ENCODE measurements around the gene ARHGAP15.

ARHGAP15 gene

DNA sequence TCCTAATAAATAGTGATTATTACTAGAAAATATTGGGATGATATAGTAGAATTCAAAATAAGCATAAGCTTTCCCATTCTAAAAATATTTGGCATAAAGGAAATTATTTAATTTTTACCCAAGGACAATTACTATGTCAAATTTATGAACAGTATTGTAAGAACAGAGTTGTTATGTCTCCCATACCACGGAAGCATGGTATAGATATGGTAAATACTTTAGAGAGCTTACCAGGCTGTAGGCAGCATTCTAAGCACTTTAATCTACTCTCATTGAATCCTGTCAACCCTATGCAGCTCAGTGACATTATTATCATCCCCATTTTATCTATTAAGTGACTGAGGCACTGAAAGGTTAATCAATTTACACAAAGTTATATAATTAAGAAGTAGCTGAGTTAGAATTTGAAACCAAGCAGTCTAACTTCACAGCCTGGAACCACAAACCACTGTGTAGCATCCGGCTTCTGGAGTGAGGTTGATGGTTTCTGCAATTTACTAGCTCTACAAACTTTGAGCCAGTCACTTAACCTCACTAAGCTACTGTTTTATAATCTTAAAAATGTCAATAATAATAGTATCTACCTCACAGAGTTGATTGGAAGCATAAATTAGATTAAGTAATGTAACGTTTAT lies 323.7 kb downstream of the ARHGAP15 start:
- DNase-seq (ENCODE audit: low read depth) = no peak

DNA sequence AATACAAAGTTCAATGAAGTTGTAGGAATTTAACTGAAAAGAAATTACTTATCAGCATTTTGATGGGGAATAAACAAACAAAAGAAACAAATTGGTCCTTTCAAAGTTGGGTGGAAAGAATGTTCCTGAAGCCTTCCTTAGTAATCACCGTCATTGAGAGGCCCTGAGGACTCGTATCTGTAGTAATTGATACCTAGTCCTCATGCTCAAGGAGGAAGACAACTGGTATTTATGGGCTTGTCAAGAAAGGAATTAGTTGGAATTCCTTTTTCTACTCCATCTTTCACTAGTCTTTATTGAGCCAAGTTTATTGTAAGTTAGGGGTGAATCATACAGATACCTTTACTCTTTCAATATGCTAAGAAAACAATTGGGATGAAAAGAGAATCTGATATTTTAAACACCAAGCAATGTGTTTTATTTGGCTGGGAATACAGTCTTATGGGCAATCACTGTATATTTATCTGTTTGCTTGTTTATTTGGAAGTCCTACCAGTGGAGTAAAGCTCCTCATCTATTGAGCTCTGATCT lies 324.8 kb downstream of the ARHGAP15 start:
- DNase-seq (ENCODE audit: low read depth) = no peak

DNA sequence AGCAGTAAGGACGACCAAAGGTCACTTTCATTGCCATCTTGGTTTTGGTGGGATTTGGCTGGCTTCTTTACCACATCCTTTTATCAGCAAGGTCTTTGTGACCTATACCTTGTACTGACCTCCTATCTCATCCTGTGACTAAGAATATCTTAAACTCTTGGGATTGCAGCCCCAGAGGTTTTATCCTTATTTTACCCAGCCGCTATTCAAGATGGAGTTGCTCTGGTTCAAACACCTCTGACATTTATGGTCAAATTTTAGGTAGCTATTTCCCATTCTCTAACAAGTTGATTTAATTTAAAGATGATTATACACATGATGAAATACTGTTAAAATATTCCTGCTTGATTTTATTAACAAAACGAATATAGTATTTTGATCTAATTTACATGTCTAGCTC lies 326.1 kb downstream of the ARHGAP15 start:
- DNase-seq (ENCODE audit: low read depth) = no peak

DNA sequence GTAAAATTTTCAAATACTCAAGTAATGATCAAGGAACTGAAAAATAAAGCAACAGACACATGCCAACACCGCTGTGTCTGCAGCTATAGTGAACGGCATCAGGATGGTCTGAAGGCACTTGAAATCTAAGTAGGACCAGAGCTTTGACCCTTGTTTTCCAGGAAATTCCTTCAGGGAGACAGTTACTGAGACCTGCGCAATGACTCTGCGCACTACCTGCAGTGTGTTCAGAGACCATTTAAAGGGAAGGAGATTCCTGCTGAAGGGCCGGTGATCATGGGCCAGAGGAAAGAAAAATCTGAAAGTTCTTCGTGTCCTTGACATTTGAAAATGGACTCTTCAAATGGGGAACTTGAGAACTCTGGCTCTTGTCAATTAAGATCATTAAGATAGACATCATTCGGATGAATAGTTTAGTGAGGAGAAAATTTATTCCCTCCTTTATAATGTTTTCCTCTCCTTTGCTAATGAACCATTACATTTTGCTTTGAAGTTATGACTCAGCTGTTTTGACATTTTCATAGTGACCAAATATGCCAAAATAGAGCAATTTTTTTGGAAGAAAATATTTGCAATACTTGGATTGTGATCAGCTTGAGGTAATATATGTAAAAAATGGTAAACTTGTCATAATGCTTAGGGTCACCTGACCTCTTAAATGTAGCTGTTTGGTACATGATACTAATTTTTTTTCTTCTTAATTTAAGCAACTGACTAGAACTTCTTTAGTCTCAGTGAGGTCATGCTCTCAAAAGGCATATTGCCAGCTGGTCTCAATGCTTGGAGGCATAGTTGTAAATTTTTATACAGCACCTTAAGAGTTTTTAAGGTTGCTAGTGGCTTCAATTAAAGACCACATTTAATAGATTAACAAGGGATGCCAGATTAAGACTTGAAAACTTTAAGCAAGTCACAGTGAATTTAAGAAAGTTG lies 329.3 kb downstream of the ARHGAP15 start:
- no peak for DNase-seq (ENCODE audit: low read depth)

DNA sequence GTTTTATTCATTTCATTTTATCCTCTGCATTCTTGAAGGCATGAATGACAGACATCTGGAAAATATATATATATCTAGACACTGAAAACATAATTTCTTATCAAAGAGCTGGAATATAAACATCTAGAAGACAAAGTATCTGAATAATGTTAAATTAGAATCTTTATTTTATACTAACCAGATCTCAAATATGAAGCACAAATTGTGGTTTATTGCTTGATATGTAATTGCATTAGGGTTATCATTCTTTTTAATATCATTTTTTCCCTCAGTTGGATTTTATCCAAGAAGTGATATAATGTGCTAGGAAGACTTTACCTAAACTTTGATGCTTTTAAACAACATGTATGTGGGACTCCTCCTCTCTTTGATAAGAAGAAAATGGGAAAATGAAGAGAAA lies 331.2 kb downstream of the ARHGAP15 start:
- no peak for DNase-seq (ENCODE audit: low read depth)

DNA sequence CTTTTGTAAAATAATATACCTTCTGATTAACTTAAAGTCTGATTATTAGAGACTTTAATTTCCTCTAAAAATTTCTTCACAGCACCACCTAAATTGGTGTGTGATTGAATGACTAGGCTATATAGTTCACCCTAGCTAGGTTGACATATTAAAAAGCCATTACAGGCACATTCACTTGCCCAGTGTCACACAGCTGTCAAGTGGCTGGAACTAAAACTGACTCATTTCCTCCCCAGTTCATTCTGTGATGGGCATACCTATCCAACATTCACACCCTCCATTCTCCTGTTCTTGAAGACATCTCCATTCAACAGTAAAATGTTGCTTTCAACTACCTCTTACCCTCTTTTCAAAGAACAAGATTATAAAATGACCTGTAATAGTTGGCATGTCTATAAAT lies 334.5 kb downstream of the ARHGAP15 start:
- no peak for DNase-seq (ENCODE audit: low read depth)

DNA sequence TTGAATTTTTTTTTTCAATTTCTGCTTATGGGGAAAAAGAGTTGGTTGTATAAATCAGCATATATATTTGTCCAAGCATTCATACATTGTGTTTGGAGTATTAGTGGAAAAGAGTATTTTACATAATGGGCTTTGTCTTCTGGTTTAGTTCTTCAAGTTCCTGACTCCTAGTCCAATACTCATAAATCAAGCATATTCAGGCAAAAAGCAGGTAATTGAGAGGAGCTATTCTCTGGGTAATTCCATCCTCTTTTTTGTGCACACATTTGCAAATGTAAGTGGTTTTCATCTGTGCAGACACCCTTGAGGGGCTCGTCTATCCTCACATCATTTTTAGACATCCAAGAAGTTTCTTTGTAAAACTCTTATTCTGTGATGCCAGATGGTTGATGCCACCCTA lies 337.2 kb downstream of the ARHGAP15 start:
- DNase-seq (ENCODE audit: low read depth) = no peak

DNA sequence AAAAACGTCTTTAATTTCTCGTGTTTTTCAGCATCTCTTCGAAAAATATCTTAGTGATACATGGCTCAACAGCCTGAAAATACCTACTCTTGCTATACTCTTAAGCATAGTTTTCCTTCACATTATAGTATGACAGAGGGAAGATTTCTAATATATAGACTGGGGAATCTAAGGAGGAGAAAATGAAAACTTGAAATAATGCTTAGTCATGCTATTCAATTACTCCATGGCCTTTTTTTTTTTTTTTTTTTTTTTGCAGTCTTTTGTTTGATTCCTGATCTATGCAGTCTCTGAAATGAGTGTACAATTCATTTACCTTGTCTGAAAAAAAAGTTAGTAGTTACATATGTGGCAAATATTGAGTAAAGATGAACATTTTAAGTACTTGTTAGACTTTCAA lies 337.8 kb downstream of the ARHGAP15 start:
- DNase-seq (ENCODE audit: low read depth) = no peak

DNA sequence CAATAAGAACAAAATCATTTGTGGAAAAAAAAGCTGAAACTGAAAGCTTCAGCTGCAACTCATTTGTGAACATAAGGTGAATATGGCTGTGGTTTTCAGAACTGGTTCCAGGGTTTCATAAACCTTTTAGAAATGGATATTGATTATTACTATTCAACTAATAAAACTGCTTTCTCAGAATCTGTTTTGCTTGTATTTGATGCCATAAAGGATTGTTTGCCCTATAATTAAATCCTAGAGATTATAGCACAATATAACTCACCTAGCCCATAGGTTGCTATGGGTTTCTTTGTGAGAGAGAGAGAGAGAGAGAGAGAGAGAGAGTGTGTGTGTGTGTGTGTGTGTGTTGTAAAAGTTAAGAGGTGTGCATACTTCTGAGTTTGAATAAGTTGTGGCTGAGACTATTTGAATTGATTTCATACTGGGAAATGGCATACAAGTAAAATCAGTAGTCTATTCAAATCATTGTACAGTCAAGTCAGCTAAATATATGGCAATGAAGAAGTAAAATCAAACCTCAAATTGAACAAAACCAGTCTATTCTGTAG lies 339.2 kb downstream of the ARHGAP15 start:
- no peak for DNase-seq (ENCODE audit: low read depth)

DNA sequence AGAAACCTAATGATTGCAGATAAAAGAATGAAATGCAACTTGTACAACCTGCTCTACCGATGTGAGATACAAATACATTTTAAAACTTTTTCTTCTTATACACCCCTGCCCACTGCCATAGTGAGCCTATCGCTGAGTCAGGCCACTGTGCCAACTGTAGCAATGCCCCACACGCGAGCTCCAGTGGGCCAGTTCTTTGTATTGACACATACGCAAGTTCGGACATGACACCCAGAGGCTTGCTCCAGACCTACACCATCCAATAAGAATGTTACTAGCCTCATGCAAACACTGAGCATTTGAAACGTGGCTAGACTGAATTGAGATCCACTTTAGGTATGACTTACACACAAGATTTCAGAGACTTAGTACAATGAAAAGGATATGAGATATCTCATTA lies 340.1 kb downstream of the ARHGAP15 start:
- no peak for DNase-seq (ENCODE audit: low read depth)

DNA sequence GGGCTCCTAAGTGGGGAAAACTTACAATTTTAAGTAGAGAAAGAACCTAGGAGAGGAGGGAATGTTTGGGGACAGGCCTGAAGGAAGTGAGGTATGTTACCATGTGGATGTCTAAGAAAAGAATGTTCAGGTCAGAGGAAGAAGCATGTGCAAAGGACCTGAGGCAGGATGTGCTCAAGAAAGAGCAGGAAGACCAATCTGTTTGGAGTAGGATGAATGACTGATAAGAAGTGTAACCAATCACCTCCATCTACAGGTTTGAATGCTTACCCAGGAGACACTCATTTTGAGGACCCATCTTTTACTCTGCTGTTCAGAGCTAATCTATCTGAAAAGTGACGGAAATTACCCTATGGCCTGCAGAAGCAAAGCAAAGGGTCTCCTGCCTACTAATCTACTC lies 342.3 kb downstream of the ARHGAP15 start:
- no peak for DNase-seq (ENCODE audit: low read depth)

DNA sequence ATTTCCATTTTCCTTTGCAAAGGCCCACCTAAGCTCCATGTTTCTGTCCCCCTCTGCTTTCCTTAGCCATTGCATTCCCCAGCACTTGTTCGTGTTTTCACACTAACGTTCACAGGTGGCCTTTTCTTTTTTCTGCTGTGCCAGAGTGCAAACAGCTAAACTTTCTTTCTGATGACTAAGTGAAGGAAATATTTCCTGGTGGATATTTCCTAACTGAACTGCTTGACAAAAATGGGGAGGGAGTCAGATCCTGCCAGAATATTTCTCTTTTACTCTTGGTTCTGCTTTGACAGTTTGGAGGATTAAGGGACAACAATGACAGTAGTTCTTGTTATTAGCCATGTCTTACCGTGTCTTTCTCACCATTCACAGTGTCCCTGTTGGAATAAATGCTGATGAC lies 344.0 kb downstream of the ARHGAP15 start:
- no peak for DNase-seq (ENCODE audit: low read depth)

DNA sequence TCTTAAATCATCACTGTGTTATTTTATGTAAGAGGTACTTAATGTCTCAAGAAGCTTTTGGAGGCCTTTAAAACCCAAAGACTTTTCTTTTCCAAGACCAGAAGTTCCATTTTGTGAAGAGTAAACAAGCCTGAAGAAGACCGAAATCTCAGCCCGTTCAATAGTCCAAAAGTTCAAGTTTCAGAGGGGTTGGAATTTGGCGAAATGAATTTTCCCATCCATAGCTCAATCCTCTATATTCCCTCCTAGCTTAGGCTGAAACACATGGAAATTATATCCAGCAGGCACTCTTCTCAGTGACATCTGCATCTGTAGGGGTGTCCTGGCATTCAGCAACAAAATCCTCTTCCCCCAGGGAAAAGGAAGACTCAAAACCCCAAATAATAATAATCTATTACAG lies 344.6 kb downstream of the ARHGAP15 start:
- DNase-seq (ENCODE audit: low read depth) = no peak

DNA sequence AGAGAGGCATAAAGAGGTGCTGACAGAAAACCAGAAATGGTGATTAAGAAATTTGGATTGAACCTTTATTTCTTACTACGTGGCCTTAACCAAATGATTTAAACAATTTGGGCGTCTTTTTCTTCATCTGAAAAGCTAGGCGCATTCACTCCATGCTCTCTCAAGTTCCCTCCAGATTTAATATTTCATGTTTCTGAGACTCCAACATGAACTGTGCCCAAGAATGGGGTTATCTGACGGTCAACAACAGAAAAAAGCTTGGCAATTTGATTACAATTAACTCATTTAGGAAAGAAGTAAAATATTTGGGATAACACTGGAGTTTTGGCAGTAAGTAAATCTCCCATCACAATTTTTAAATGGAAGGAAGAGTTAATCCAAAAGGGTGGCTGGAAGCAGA lies 345.4 kb downstream of the ARHGAP15 start:
- DNase-seq (ENCODE audit: low read depth) = no peak

DNA sequence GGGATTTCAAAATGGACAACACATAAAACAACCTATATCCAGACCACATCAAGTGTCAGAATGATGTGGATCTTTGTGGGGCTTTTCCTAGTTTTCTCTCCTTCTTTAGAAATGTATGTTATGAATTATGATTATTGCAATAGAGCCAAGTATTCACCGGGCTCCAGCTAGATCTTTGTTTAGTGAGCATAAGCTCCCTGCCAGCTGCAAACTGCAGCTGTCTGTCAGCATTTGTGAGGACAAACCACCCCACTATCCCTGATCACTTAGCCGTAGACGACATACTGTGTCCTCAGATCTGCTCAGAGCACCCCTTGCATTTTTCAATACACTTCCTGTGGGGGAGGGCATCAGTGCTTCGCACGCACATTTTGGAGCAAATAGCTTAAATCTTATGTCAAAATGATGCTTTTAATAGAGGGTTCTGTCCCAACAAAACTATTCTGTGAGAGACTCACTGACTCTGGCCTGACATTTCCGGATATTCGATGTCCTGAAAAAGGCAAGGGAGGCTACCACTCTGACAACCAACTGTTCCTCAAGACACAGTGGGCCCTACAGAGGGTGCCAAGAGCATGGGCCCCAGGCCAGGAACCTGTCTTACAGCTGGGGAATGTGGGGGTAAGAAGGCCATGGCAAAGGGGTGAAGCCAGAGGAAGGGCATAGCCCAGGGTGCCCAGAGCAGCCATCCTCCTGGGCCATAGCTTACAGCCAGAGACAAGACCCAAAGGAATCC lies 346.0 kb downstream of the ARHGAP15 start:
- no peak for DNase-seq (ENCODE audit: low read depth)

DNA sequence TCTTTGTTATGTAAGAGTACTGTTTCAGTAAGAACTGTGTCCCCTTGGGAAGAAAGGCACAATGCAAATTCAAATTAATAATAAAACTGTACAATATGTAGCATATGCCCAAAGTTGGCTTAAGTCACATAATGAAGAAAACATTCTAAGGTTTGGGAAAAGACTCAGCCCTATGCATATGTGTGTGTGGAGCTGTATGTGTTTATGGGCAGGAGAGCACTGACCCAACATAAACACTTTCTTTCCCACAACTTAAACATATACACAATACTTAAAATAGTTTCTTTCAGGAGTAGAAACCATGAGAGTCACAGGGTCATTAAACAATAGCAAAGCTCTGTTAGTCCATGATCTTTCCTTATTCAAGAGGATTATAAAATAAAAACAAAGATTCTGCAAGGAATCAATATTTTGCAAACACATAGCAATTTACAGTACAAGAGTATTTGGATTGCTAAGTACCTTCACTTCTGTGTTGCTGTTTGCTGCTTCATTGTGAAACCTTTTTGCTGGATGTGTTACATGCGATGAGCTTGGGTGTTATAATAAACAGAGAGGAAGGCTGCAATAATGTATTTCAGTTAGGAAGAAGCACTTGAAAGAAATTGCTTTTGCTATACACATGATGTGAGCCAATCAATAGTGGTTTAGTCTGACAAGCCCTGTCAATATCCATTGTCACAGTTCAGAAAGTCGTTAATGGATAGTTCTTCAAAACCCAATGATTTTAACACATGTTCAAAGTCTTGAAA lies 347.3 kb downstream of the ARHGAP15 start:
- DNase-seq (ENCODE audit: low read depth) = no peak

DNA sequence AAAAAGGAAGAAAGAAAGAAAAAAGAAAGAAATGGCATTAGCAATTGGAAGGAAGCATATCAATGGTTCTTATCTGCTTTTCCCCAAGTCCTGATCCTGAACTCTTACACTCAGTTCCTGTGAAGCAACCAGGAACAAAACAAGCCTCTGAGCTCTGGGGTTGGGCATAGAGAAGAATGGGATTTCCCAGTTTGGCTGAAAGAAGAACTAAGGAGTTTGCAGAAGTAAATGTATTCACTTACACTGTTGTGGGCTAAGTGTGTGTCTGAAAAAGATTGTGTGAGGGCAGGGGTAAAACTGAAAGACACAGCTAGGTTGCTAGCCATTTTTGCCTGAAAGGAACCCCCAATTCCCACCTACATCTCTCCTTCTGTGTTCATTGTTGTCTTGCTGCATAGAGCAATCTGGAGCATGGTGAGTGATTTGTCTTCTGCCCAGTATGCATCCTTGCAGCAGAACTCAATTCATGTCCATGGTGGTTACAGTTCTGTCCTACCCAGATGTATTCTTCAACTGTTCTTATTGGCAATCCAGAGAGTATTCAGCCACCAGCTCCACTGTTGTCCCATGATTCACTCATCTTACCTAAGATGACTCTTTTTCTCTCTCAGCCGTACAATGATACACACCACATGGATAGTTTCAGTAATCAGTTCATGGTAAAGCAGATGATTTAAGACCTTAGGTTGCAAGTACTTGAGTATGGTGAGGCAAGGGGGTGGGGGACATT lies 348.7 kb downstream of the ARHGAP15 start:
- DNase-seq (ENCODE audit: low read depth) = no peak

DNA sequence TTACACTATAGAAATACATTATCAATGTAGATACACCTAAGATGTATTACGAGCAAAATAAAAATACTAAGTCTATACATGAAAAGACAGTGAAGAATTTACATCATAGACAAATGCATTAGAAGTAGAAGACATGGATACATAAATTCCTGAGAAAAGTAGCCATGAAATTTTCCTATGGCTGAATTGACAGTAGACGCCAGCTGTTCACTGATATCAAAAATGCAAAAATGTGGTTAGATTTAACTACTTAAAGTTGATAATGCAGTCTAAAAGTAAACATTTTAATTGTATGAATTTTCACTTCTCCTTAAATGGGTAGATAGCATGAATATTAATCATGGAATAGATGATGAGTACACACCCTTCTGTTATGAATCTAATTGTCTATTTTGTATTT lies 350.9 kb downstream of the ARHGAP15 start:
- no peak for DNase-seq (ENCODE audit: low read depth)

DNA sequence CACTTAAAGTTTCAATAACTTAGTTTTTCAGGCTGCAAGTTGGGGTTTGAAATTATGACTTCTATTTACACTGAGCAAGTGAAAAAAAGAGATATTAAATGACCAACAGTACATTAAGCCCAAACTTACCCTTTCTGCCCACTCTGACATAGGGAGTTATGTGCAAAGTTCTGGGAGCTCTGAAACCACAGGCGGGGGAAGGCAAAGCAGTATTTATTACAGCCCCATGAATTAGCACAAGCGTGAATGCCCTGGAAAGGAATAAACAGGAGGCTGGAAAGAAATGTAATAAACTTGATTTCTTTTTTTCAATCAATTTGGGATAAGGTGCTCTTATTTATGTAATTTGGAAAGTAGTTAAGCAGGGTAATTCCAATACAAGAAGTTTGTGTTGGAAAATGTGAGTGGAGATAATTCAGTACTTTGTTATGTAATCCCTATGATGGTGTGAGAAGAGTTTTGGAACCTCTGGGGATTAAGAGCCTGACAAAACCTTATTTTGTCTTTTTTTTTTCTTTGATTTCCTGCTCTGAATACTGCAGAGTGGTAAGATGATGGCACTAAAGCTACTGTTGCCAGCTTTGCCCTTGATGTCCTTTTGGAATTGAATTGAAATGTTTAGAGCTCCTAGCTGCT lies 351.5 kb downstream of the ARHGAP15 start:
- no peak for DNase-seq (ENCODE audit: low read depth)

DNA sequence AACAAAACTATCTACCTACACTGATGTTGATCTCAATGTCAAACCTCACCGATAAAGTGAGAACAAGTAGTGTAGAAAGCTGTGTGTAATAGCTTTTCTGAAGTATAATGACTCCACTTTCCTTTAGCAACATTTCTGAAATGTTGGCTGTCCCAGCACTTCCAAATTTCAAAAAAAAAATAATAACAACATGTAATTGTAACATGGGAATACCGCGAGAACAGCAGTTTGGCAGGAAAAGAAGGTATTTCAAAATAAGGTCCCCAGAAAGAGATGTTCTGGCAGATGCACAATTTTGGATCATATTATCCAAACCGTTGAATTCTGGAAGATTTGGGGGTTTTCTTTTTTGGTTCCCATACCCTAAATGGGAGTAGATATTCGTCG lies 352.0 kb downstream of the ARHGAP15 start:
- DNase-seq (ENCODE audit: low read depth) = no peak

DNA sequence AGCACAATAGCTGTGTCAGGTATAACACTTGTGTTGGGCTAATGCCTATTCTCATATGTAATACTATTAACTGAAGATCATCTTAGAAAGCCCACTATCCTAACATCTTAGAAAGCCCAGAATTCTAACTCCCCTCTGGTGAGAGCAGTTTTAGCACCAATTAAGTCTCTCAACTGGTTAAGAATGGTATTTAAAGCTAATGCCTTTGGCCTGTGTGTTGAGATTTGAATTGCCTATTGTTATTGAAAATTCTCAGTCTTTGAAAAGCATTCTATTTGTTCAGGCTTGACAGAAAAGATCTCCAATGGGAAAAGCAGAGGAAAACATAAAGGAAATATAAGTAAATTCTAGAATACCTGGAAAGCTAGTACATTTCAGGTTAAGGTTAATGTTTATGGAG lies 352.5 kb downstream of the ARHGAP15 start:
- no peak for DNase-seq (ENCODE audit: low read depth)

Data from stimulated activated CD4-positive, alpha-beta T cell treated with anti-CD3 and anti-CD28 coated beads, Interleukin-2, amount 100 ng/mL, for 4 hours (primary cell).